ENCODE results near the gene EIF3A.

GRCh38 chr10:119023553-119023868 lies 57.1 kb downstream of the EIF3A start:
- TF ChIP-seq CTCF (IDR thresholded peaks at IDR 0.05) (no peak), POLR2A (IDR thresholded peaks at IDR 0.05) (no peak)

All from tibial nerve (tissue), 3 donors.